SH-SY5Y (cell line): Measurements from ENCODE around the gene LRRC8D.

Experiments
- GATA2 ChIP-seq: IDR thresholded peaks from 2 replicates; pipeline ENCODE4 v1.6.1; 2011; ENCODE audit warnings: mild to moderate bottlenecking, low read depth, low read length
- GATA3 ChIP-seq: IDR thresholded peaks from 2 replicates; pipeline ENCODE4 v1.6.1; 2011; ENCODE audit warnings: low read depth, mild to moderate bottlenecking, low read length, moderate library complexity

DNA sequence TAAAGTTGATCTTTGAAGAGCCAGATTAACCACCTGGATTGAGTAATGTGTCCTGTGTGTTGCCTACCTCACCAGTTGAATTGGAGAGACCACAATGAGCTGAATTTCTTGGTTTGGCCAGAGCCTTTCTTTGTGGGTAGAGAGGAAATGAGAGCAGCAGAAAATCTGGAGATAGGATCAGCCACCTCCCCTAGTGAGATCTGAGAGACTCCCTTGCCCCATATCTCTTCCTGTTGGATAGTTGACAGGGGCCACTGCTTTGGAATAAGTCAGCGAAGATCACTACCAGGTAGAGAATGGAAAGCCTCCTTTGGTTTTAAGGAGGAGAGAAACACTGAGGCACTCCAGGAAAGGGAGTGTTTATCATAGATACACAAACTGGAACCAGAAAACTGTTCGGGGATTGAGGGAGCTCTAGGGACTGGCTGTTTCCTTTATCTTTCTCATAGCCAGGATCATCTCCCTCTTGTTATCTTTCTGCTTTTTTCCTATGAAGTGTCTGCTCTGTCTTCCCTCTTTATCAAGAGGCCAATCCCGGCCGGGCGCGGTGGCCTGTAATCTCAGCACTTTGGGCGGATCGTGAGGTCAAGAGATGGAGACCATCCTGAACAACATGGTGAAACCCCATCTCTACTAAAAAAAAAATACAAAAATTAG is 152.8 kb downstream of the LRRC8D start:
- TF ChIP-seq GATA2, result no peak
- TF ChIP-seq GATA3, result no peak
